Prostate gland (tissue), 2 donors: ENCODE results near the gene CRB1.

ENCODE experiments used
- CTCF ChIP-seq, 4 experiments: fragments of 200-600 bp in 2 of 4; fragments of 450-650 bp in 2 of 4; sonication (generic) in 2 of 4; IDR thresholded peaks; 1 replicate in 3 of 4; 2 replicates in 1 of 4; pipeline ENCODE4 v1.5.1; 2016 to 2019; ENCODE audit warnings: antibody characterized with exemption in 4 of 4, mild to moderate bottlenecking in 2 of 4, moderate library complexity in 2 of 4
- POLR2A ChIP-seq: fragments of 450-650 bp; IDR thresholded peaks from one replicate; pipeline ENCODE4 v1.6.1; 2016; ENCODE audit warnings: antibody characterized with exemption, mild to moderate bottlenecking
- POLR2AphosphoS5 ChIP-seq: sonication (generic); formaldehyde crosslinking; IDR thresholded peaks from one replicate; pipeline ENCODE4 v1.6.1; 2017; ENCODE audit warnings: antibody characterized with exemption

- no peak for TF ChIP-seq CTCF (IDR thresholded peaks at IDR 0.05)
- no peak for TF ChIP-seq POLR2A
- no peak for TF ChIP-seq POLR2AphosphoS5
Observed at GRCh38 chr1:197313713-197314112, 45.7 kb downstream of the CRB1 start.
